Breast epithelium (tissue), 3 donors: ENCODE results near the gene GHRH.

Experiments
- POLR2A ChIP-seq: fragments of 450-650 bp; IDR thresholded peaks from one replicate; pipeline ENCODE4 v1.6.1; 2016; ENCODE audit warnings: antibody characterized with exemption, mild to moderate bottlenecking, moderate library complexity
- TF ChIP-seq, protein P1 (sequence below), 3 donors: fragments of 450-650 bp; IDR thresholded peaks; one replicate each; pipeline ENCODE4 v1.5.1; 2016 to 2017; ENCODE audit warnings: antibody characterized with exemption in 3 of 3, mild to moderate bottlenecking in 3 of 3, moderate library complexity in 3 of 3

DNA sequence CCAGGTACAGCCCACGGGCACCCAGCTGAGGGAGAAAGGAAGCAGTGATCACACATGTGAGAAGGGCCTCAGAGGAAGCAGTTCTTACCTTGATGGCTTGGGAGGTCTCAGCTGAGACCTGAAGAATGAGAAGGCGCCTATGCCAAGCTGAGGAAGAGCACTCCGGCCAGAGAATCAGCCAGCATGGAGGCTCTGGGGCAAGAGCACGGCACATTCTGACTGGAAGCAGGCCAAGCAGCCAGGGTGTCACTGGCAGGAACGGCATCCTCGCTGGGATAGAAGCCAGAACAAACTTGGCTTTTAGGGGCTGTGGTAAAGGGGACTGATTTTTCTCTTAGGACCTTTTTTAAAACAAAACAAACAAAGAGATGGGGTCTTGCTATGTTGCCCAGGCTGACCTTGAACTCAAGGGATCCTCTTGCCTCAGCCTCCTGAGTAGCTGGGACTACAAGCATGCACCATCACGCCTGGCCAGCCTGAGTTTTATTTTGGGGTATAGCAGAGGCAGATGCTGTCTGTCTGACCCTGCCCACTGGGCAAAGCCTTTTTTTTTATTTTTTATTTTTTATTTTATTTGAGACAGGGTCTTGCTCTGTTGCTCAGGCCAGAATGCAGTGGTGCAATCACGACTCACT lies 17.6 kb downstream of the GHRH start:
- no peak for TF ChIP-seq POLR2A
- TF ChIP-seq, protein P1, sequence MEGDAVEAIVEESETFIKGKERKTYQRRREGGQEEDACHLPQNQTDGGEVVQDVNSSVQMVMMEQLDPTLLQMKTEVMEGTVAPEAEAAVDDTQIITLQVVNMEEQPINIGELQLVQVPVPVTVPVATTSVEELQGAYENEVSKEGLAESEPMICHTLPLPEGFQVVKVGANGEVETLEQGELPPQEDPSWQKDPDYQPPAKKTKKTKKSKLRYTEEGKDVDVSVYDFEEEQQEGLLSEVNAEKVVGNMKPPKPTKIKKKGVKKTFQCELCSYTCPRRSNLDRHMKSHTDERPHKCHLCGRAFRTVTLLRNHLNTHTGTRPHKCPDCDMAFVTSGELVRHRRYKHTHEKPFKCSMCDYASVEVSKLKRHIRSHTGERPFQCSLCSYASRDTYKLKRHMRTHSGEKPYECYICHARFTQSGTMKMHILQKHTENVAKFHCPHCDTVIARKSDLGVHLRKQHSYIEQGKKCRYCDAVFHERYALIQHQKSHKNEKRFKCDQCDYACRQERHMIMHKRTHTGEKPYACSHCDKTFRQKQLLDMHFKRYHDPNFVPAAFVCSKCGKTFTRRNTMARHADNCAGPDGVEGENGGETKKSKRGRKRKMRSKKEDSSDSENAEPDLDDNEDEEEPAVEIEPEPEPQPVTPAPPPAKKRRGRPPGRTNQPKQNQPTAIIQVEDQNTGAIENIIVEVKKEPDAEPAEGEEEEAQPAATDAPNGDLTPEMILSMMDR (IDR thresholded peaks at IDR 0.05) = no peak
